ENCODE measurements around the gene FDXR. TPM values are rescaled to one million over a fixed set of nuclear protein-coding genes. Genes with fewer than 3 reads are reported as not detected.

The FDXR gene
- polyA plus RNA-seq, 4 donors = 9.2 to 16.6 (median 12.5) TPM

- 89 to 90% (median 89%) methylated on average over 18 of the region's 18 CpGs for WGBS, 3 donors
- Histone ChIP-seq H3K27me3 (ENCODE audit: control insufficient read depth in 3 of 3, insufficient read depth in 3 of 3, low read length in 3 of 3) (no peaks in the 10 kb centered on the region), H3K36me3 (ENCODE audit: control insufficient read depth in 3 of 3, insufficient read depth in 2 of 3, low read depth in 1 of 3, low read length in 3 of 3) (peaks cover 0 to 55% (median 0%) of the 10 kb centered on the region in 3 donors), H3K4me1 (ENCODE audit: control insufficient read depth in 3 of 3, insufficient read depth in 2 of 3, low read depth in 1 of 3, low read length in 2 of 3) (no peaks in the 10 kb centered on the region), H3K27ac (ENCODE audit: low read depth in 1 of 3, low read length in 2 of 3) (no peak overlapping the region), H3K4me3 (ENCODE audit: low read depth in 1 of 3, low read length in 3 of 3) (no peak overlapping the region), H3K9me3 (ENCODE audit: control insufficient read depth in 2 of 2, insufficient read depth in 1 of 2, low read depth in 1 of 2, low read length in 1 of 2) (no peaks in the 10 kb centered on the region)
- DNase-seq (no peak), FAIRE-seq (no peak)
These were observed 55.7 kb downstream of the FDXR start for GRCh38 chr17:74816905-74817620.

GRCh38 chr17:74815550-74816370, 57.0 kb downstream of the FDXR start:
- 84 to 90% (median 88%) methylated on average over 15 of the region's 15 CpGs for WGBS, 3 donors
- Histone ChIP-seq H3K27me3 (ENCODE audit: control insufficient read depth in 3 of 3, insufficient read depth in 3 of 3, low read length in 3 of 3) (no peaks in the 10 kb centered on the region), H3K4me1 (ENCODE audit: control insufficient read depth in 3 of 3, insufficient read depth in 2 of 3, low read depth in 1 of 3, low read length in 2 of 3) (no peaks in the 10 kb centered on the region), H3K27ac (ENCODE audit: low read depth in 1 of 3, low read length in 2 of 3) (no peak overlapping the region), H3K9me3 (ENCODE audit: control insufficient read depth in 2 of 2, insufficient read depth in 1 of 2, low read depth in 1 of 2, low read length in 1 of 2) (no peaks in the 10 kb centered on the region), H3K4me3 (ENCODE audit: low read depth in 1 of 3, low read length in 3 of 3) (no peak overlapping the region), H3K36me3 (ENCODE audit: control insufficient read depth in 3 of 3, insufficient read depth in 2 of 3, low read depth in 1 of 3, low read length in 3 of 3) (peaks cover 0 to 47% (median 0%) of the 10 kb centered on the region in 3 donors)
- no peak for FAIRE-seq
- no peak for DNase-seq

DNA sequence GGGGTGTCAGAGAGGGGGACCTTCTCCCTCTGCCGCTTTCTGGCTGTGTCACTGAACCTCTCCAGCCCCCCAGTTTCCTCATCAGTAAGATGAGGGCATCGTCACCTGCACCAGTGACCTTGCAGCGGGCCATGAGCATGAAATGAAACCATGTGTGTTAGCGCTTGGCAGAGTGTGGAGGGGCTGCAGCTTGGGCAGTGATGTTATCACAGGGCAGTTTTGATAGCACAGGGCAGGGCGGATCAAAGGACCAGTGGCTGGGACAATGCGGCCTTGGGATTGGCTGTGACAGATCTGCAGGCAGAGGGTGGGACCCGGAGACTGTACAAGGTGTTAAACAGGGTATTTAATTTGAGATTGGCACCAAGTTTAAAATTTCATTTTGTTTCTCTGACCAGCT, 57.7 kb downstream of the FDXR start:
- DNase-seq (no peak), FAIRE-seq (no peak)
- WGBS, 3 donors = 83 to 93% (median 84%) methylated on average over 7 of the region's 7 CpGs

DNA sequence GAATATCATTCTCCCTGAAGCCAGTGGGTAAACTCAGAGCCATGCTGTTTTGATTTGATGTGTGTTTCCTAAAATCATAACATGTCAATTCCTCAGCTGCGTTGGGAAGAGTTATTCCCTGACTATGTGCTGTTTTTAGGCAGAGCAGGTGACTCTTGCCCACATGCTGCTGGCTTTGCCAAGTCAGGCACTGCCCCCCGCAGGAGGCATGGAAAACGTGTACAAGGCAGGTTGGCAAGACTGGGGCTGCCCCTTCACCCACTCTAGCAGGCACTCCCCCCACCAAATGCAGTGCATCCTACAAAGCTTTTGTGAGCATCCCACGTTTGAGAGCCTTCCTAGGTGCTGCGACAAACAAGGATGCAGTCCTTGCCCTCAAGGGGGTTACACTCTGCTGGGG, 58.3 kb downstream of the FDXR start:
- DNase-seq = no peak
- H3K27ac ChIP-seq (ENCODE audit: low read depth in 1 of 3, low read length in 2 of 3) = no peak overlapping the region
- no peaks in the 10 kb centered on the region for H3K9me3 ChIP-seq (ENCODE audit: control insufficient read depth in 2 of 2, insufficient read depth in 1 of 2, low read depth in 1 of 2, low read length in 1 of 2)
- no peaks in the 10 kb centered on the region for H3K27me3 ChIP-seq (ENCODE audit: control insufficient read depth in 3 of 3, insufficient read depth in 3 of 3, low read length in 3 of 3)
- no peak for FAIRE-seq
- no peak overlapping the region for H3K4me3 ChIP-seq (ENCODE audit: low read depth in 1 of 3, low read length in 3 of 3)
- H3K4me1 ChIP-seq (ENCODE audit: control insufficient read depth in 3 of 3, insufficient read depth in 2 of 3, low read depth in 1 of 3, low read length in 2 of 3) = no peaks in the 10 kb centered on the region
- WGBS, 3 donors = 82 to 86% (median 86%) methylated on average over 5 of the region's 5 CpGs
- H3K36me3 ChIP-seq (ENCODE audit: control insufficient read depth in 3 of 3, insufficient read depth in 2 of 3, low read depth in 1 of 3, low read length in 3 of 3) = peaks cover 0 to 45% (median 0%) of the 10 kb centered on the region in 3 donors

More for the DNA sequence above, 57.7 kb downstream of the FDXR start:
- H3K27ac ChIP-seq (ENCODE audit: low read depth in 1 of 3, low read length in 2 of 3) = no peak overlapping the region
- H3K4me3 ChIP-seq (ENCODE audit: low read depth in 1 of 3, low read length in 3 of 3) = no peak overlapping the region
- H3K36me3 ChIP-seq (ENCODE audit: control insufficient read depth in 3 of 3, insufficient read depth in 2 of 3, low read depth in 1 of 3, low read length in 3 of 3) = peaks cover 0 to 45% (median 0%) of the 10 kb centered on the region in 3 donors
- no peaks in the 10 kb centered on the region for H3K4me1 ChIP-seq (ENCODE audit: control insufficient read depth in 3 of 3, insufficient read depth in 2 of 3, low read depth in 1 of 3, low read length in 2 of 3)
- H3K27me3 ChIP-seq (ENCODE audit: control insufficient read depth in 3 of 3, insufficient read depth in 3 of 3, low read length in 3 of 3) = no peaks in the 10 kb centered on the region
- no peaks in the 10 kb centered on the region for H3K9me3 ChIP-seq (ENCODE audit: control insufficient read depth in 2 of 2, insufficient read depth in 1 of 2, low read depth in 1 of 2, low read length in 1 of 2)

Other genes with a start within 250 kb of the FDXR start
- under 1 TPM in 3 of 4 donors, not detected in 1; 0.04 to 0.33 (median 0.22) TPM for gene CD300E, start 249.3 kb downstream of the FDXR start, polyA plus RNA-seq
- 1 to 10 TPM; 1.6 to 5.7 (median 2.4) TPM for gene CD300LF, start 160.1 kb downstream of the FDXR start, polyA plus RNA-seq
- 10 to 100 TPM in 1 of 4 donors, 1 to 10 TPM in 3; 1.8 to 18.7 (median 4.1) TPM for gene RAB37, start 135.7 kb downstream of the FDXR start, polyA plus RNA-seq
- 100 to 1,000 TPM; 231 to 592 (median 518) TPM for gene NHERF1, start 124.4 kb downstream of the FDXR start, polyA plus RNA-seq
- gene NAT9, start 96.6 kb downstream of the FDXR start, polyA plus RNA-seq = 10 to 100 TPM; 12.4 to 28.3 (median 22.2) TPM
- gene GRIN2C, start 13.1 kb downstream of the FDXR start, polyA plus RNA-seq = under 1 TPM in 2 of 4 donors, not detected in 2; 0.28 to 0.37 TPM
- gene FADS6, start 20.6 kb upstream of the FDXR start, polyA plus RNA-seq = 10 to 100 TPM in 3 of 4 donors, 1 to 10 TPM in 1; 2.5 to 27.3 (median 25.7) TPM
- 1 to 10 TPM in 1 of 4 donors, under 1 TPM in 3; 0.07 to 3.1 (median 0.63) TPM for gene USH1G, start 50.3 kb upstream of the FDXR start, polyA plus RNA-seq
- 1 to 10 TPM in 1 of 4 donors, under 1 TPM in 3; 0.22 to 5.9 (median 0.46) TPM for gene OTOP2, start 51.3 kb upstream of the FDXR start, polyA plus RNA-seq
- 10 to 100 TPM in 2 of 4 donors, 1 to 10 TPM in 2; 3.1 to 35.7 (median 19.1) TPM for gene OTOP3, start 62.9 kb upstream of the FDXR start, polyA plus RNA-seq
- 10 to 100 TPM; 37.0 to 60.4 (median 40.6) TPM for gene HID1, start 99.8 kb upstream of the FDXR start, polyA plus RNA-seq
- 10 to 100 TPM in 3 of 4 donors, 1 to 10 TPM in 1; 2.3 to 39.6 (median 27.2) TPM for gene CDR2L, start 114.6 kb upstream of the FDXR start, polyA plus RNA-seq
- 10 to 100 TPM; 22.4 to 73.0 (median 45.7) TPM for gene MRPL58, start 139.7 kb upstream of the FDXR start, polyA plus RNA-seq
- 100 to 1,000 TPM; 286 to 919 (median 609) TPM for gene ATP5PD, start 174.0 kb upstream of the FDXR start, polyA plus RNA-seq
- 10 to 100 TPM; 12.3 to 18.0 (median 13.7) TPM for gene KCTD2, start 174.2 kb upstream of the FDXR start, polyA plus RNA-seq
- gene SLC16A5, start 215.0 kb upstream of the FDXR start, polyA plus RNA-seq = 10 to 100 TPM; 23.5 to 35.4 (median 32.2) TPM
- gene ARMC7, start 237.0 kb upstream of the FDXR start, polyA plus RNA-seq = 10 to 100 TPM; 11.6 to 24.8 (median 18.7) TPM

Measured in small intestine (tissue), 7 donors.